GM23338 (cell line): ENCODE results near the gene GDPD1. TPM values are rescaled to one million over a fixed set of nuclear protein-coding genes. Genes with fewer than 3 reads are reported as not detected.

Source experiments
- ATAC-seq: fragments of 200-7000 bp; cut with Tn5 transposase; 3 replicates; pipeline ENCODE4 v1.9.1; 2020
- DNase-seq: peaks from one replicate; pipeline ENCODE4 v3.0.0-alpha.2; 2015; ENCODE audit warnings: low spot score
- H2AFZ ChIP-seq: fragments of 200-600 bp; sonication (generic); 2 replicates; pipeline ENCODE4 v1.8.0; 2016; ENCODE audit warnings: antibody characterized with exemption, mild to moderate bottlenecking, moderate library complexity
- H3F3A ChIP-seq: fragments of 200-600 bp; sonication (generic); replicated peaks from 2 replicates; pipeline ENCODE4 v1.8.0; 2017; ENCODE audit warnings: antibody characterized with exemption, mixed run types, low read depth
- H3K27ac ChIP-seq: fragments of 200-600 bp; sonication (generic); 2 replicates; pipeline ENCODE4 v1.6.1; 2016; ENCODE audit warnings: low read depth
- H3K27me3 ChIP-seq: fragments of 200-600 bp; sonication (generic); 2 replicates; pipeline ENCODE4 v1.8.0; 2016; ENCODE audit warnings: mild to moderate bottlenecking, mixed run types, moderate library complexity; ENCODE audit not compliant: insufficient read depth
- H3K36me3 ChIP-seq: fragments of 200-600 bp; sonication (generic); 2 replicates; pipeline ENCODE4 v1.8.0; 2016; ENCODE audit warnings: mild to moderate bottlenecking; ENCODE audit not compliant: insufficient read depth
- H3K4me1 ChIP-seq: fragments of 200-600 bp; sonication (generic); 2 replicates; pipeline ENCODE4 v1.8.0; 2016; ENCODE audit warnings: mild to moderate bottlenecking, moderate library complexity; ENCODE audit not compliant: insufficient read depth
- H3K4me2 ChIP-seq: fragments of 200-600 bp; sonication (generic); 2 replicates; pipeline ENCODE4 v1.7.1; 2017; ENCODE audit warnings: mixed run types
- H3K4me3 ChIP-seq: fragments of 200-600 bp; sonication (generic); 2 replicates; pipeline ENCODE4 v1.6.1; 2016; ENCODE audit warnings: mixed run types
- H3K79me2 ChIP-seq: fragments of 200-600 bp; sonication (generic); replicated peaks from 2 replicates; pipeline ENCODE4 v1.8.0; 2017; ENCODE audit warnings: mild to moderate bottlenecking; ENCODE audit not compliant: insufficient read depth
- H3K9me2 ChIP-seq: fragments of 200-600 bp; sonication (generic); 2 replicates; pipeline ENCODE4 v1.8.0; 2017; ENCODE audit not compliant: insufficient read depth
- H4K20me1 ChIP-seq: fragments of 200-600 bp; sonication (generic); replicated peaks from 2 replicates; pipeline ENCODE4 v1.8.0; 2017; ENCODE audit warnings: mild to moderate bottlenecking; ENCODE audit not compliant: insufficient read depth
- H3K27ac Mint-ChIP-seq: 2 replicates; pipeline ENCODE4 v1.8.0; 2020; ENCODE audit warnings: inconsistent platforms, mild to moderate bottlenecking, moderate library complexity, mixed read lengths
- H3K27me3 Mint-ChIP-seq: 3 replicates; pipeline ENCODE4 v1.8.0; 2022; ENCODE audit warnings: low read depth, mild to moderate bottlenecking, moderate library complexity, mixed read lengths, inconsistent platforms; ENCODE audit not compliant: insufficient read depth, poor library complexity
- H3K36me3 Mint-ChIP-seq: 3 replicates; pipeline ENCODE4 v1.8.0; 2021; ENCODE audit warnings: low read depth, mild to moderate bottlenecking, inconsistent platforms, moderate library complexity, mixed read lengths
- H3K4me1 Mint-ChIP-seq: 3 replicates; pipeline ENCODE4 v1.8.0; 2020; ENCODE audit warnings: mild to moderate bottlenecking, inconsistent platforms, mixed read lengths
- H3K4me3 Mint-ChIP-seq: 3 replicates; pipeline ENCODE4 v1.8.0; 2021; ENCODE audit warnings: moderate library complexity, mild to moderate bottlenecking, inconsistent platforms, mixed read lengths
- H3K9me3 Mint-ChIP-seq: 3 replicates; pipeline ENCODE4 v1.8.0; 2020; ENCODE audit warnings: moderate library complexity, mild to moderate bottlenecking, inconsistent platforms, mixed read lengths
- CREB1 ChIP-seq: fragments of 250-450 bp; sonication (Bioruptor Pico); IDR thresholded peaks from 2 replicates; pipeline ENCODE4 v1.5.0; 2020; ENCODE audit warnings: low read depth, mild to moderate bottlenecking, moderate library complexity
- ETS1 ChIP-seq: IDR thresholded peaks from 2 replicates; pipeline ENCODE4 v1.6.1; 2016; ENCODE audit warnings: antibody characterized with exemption
- EZH2phosphoT487 ChIP-seq: fragments of 200-600 bp; sonication (generic); IDR thresholded peaks from one replicate; pipeline ENCODE4 v1.8.1; 2018; ENCODE audit warnings: antibody characterized with exemption; ENCODE audit not compliant: unreplicated experiment
- NANOG ChIP-seq: IDR thresholded peaks from 2 replicates; pipeline ENCODE4 v1.6.1; 2016; ENCODE audit warnings: antibody characterized with exemption, borderline replicate concordance
- POLR2AphosphoS5 ChIP-seq: IDR thresholded peaks from 2 replicates; pipeline ENCODE4 v1.6.1; 2016; ENCODE audit warnings: antibody characterized with exemption, low read depth
- STAT1 ChIP-seq: IDR thresholded peaks from one replicate; pipeline ENCODE4 v1.6.1; 2016; ENCODE audit warnings: antibody characterized with exemption; ENCODE audit not compliant: unreplicated experiment
- ZNF114 ChIP-seq: fragments of 250-450 bp; sonication (Bioruptor Pico); IDR thresholded peaks from 2 replicates; pipeline ENCODE4 v1.5.0; 2020; ENCODE audit warnings: mild to moderate bottlenecking, moderate library complexity
- ZNF331 ChIP-seq: fragments of 250-450 bp; sonication (Bioruptor Pico); IDR thresholded peaks from 2 replicates; pipeline ENCODE4 v1.5.0; 2020; ENCODE audit warnings: low read depth, mild to moderate bottlenecking, moderate library complexity
- polyA plus RNA-seq: library from polyadenylated mRNA; unstranded; fragments of >200 nt; fragmentation: Nextera tagmentation; extraction: Ambion mirVana; gene quantifications from 2 replicates; pipeline ENCODE4 v1.2.1, GENCODE V29; 2016
- total RNA-seq: library from RNA; depleted of rRNA; stranded (reverse); fragments of >200 nt; shearing (Covaris generic); gene quantifications from 2 replicates; pipeline ENCODE4 v1.2.3, GENCODE V29; 2014
- TF ChIP-seq, protein P1 (sequence below): fragments of 250-450 bp; sonication (Bioruptor Pico); IDR thresholded peaks from 2 replicates; pipeline ENCODE4 v1.5.0; 2020; ENCODE audit warnings: mild to moderate bottlenecking, moderate library complexity
- TF ChIP-seq, protein P2 (sequence below), 2 experiments: fragments of 200-600 bp in 1 of 2; sonication (generic) in 1 of 2; conservative IDR thresholded peaks; 2 replicates each; pipeline versions ENCODE4 v1.5.1 to v1.6.1; 2016 to 2017; ENCODE audit warnings: antibody characterized with exemption in 2 of 2, low read depth in 2 of 2, mild to moderate bottlenecking in 2 of 2, moderate library complexity in 1 of 2

GDPD1 gene
- total and polyA plus RNA-seq, 2 experiments from 2014 or later, result 6.8 to 7.8 TPM

DNA sequence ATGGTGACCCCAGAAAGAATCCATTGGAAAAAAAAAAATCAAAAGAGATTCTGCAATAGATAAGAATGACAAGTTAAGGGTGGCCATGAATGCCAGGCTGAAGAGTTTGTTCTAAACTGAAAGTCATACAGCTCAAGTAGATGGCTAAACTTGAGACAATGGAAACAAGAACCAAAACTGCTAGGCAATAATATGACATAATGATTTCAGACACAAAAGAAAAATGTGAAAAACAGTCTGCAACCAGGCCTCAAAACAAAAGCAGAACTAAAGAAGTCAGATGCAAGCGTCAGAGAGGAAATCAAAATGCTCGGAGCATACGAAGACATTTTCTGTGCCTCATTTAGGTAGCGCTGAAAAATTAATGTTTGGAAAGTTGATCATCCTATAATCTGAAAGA is 56.7 kb downstream of the GDPD1 start (continued):
- TF ChIP-seq ETS1, result no peak
- TF ChIP-seq CREB1 (CRISPR knock-in tag), result no peak
- no peak for TF ChIP-seq STAT1
- TF ChIP-seq EZH2phosphoT487, result no peak
- TF ChIP-seq ZNF114 (CRISPR knock-in tag), result no peak
- no peak for TF ChIP-seq NANOG
- TF ChIP-seq, protein P1, sequence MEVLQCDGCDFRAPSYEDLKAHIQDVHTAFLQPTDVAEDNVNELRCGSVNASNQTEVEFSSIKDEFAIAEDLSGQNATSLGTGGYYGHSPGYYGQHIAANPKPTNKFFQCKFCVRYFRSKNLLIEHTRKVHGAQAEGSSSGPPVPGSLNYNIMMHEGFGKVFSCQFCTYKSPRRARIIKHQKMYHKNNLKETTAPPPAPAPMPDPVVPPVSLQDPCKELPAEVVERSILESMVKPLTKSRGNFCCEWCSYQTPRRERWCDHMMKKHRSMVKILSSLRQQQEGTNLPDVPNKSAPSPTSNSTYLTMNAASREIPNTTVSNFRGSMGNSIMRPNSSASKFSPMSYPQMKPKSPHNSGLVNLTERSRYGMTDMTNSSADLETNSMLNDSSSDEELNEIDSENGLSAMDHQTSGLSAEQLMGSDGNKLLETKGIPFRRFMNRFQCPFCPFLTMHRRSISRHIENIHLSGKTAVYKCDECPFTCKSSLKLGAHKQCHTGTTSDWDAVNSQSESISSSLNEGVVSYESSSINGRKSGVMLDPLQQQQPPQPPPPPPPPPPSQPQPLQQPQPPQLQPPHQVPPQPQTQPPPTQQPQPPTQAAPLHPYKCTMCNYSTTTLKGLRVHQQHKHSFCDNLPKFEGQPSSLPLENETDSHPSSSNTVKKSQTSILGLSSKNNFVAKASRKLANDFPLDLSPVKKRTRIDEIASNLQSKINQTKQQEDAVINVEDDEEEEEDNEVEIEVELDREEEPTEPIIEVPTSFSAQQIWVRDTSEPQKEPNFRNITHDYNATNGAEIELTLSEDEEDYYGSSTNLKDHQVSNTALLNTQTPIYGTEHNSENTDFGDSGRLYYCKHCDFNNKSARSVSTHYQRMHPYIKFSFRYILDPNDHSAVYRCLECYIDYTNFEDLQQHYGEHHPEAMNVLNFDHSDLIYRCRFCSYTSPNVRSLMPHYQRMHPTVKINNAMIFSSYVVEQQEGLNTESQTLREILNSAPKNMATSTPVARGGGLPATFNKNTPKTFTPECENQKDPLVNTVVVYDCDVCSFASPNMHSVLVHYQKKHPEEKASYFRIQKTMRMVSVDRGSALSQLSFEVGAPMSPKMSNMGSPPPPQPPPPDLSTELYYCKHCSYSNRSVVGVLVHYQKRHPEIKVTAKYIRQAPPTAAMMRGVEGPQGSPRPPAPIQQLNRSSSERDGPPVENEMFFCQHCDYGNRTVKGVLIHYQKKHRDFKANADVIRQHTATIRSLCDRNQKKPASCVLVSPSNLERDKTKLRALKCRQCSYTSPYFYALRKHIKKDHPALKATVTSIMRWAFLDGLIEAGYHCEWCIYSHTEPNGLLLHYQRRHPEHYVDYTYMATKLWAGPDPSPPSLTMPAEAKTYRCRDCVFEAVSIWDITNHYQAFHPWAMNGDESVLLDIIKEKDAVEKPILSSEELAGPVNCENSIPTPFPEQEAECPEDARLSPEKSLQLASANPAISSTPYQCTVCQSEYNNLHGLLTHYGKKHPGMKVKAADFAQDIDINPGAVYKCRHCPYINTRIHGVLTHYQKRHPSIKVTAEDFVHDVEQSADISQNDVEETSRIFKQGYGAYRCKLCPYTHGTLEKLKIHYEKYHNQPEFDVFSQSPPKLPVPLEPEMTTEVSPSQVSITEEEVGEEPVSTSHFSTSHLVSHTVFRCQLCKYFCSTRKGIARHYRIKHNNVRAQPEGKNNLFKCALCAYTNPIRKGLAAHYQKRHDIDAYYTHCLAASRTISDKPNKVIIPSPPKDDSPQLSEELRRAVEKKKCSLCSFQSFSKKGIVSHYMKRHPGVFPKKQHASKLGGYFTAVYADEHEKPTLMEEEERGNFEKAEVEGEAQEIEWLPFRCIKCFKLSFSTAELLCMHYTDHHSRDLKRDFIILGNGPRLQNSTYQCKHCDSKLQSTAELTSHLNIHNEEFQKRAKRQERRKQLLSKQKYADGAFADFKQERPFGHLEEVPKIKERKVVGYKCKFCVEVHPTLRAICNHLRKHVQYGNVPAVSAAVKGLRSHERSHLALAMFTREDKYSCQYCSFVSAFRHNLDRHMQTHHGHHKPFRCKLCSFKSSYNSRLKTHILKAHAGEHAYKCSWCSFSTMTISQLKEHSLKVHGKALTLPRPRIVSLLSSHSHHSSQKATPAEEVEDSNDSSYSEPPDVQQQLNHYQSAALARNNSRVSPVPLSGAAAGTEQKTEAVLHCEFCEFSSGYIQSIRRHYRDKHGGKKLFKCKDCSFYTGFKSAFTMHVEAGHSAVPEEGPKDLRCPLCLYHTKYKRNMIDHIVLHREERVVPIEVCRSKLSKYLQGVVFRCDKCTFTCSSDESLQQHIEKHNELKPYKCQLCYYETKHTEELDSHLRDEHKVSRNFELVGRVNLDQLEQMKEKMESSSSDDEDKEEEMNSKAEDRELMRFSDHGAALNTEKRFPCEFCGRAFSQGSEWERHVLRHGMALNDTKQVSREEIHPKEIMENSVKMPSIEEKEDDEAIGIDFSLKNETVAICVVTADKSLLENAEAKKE (CRISPR knock-in tag), result no peak
- no peak for TF ChIP-seq POLR2AphosphoS5

- H3K9me3 Mint-ChIP-seq, result peaks cover 4% of the 10 kb centered on the region; the same call in 1 of the 3 replicates
- H3K9me2 ChIP-seq, result no peaks in the 10 kb centered on the region
- no peak overlapping the region for H3K4me3 ChIP-seq
- H3K27me3 Mint-ChIP-seq, result peaks cover 3% of the 10 kb centered on the region
- H2AFZ ChIP-seq, result no peak overlapping the region
- no peaks in the 10 kb centered on the region for H3F3A ChIP-seq
- no peaks in the 10 kb centered on the region for H3K36me3 Mint-ChIP-seq
- no peak overlapping the region for H3K4me3 Mint-ChIP-seq
- no peaks in the 10 kb centered on the region for H3K79me2 ChIP-seq
- ATAC-seq (no peak), DNase-seq (no peak)
- no peak overlapping the region for H3K4me2 ChIP-seq
- no peaks in the 10 kb centered on the region for H3K27me3 ChIP-seq
- no peaks in the 10 kb centered on the region for H3K4me1 Mint-ChIP-seq
- H4K20me1 ChIP-seq, result no peaks in the 10 kb centered on the region
- TF ChIP-seq, protein P2, sequence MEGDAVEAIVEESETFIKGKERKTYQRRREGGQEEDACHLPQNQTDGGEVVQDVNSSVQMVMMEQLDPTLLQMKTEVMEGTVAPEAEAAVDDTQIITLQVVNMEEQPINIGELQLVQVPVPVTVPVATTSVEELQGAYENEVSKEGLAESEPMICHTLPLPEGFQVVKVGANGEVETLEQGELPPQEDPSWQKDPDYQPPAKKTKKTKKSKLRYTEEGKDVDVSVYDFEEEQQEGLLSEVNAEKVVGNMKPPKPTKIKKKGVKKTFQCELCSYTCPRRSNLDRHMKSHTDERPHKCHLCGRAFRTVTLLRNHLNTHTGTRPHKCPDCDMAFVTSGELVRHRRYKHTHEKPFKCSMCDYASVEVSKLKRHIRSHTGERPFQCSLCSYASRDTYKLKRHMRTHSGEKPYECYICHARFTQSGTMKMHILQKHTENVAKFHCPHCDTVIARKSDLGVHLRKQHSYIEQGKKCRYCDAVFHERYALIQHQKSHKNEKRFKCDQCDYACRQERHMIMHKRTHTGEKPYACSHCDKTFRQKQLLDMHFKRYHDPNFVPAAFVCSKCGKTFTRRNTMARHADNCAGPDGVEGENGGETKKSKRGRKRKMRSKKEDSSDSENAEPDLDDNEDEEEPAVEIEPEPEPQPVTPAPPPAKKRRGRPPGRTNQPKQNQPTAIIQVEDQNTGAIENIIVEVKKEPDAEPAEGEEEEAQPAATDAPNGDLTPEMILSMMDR (conservative IDR thresholded peaks at IDR 0.05; ENCODE audit: low read depth in 2 of 2), result no peak
- TF ChIP-seq ZNF331 (CRISPR knock-in tag) (no peak), POLR2AphosphoS5 (no peak)
- H3K27ac Mint-ChIP-seq, result no peak overlapping the region
- no peaks in the 10 kb centered on the region for H3K4me1 ChIP-seq
- H3K36me3 ChIP-seq, result no peaks in the 10 kb centered on the region
- H3K27ac ChIP-seq, result no peak overlapping the region
Measured at GRCh38 chr17:59278406-59278805, 58.1 kb downstream of the GDPD1 start.
